ENCODE data around the gene PPP1R36.
A peak's percentile ranks its signal among the peaks of the same experiment; 100 is the strongest.
"Not testable (repeated sequence)": the region's sequence is repeated elsewhere in the genome, so short reads cannot be mapped to it uniquely, and the experiment has no call there.

PPP1R36 gene

GRCh38 chr14:64614805-64615391 is 65.1 kb downstream of the PPP1R36 start:
- DNase-seq, result no peak

- not testable (repeated sequence) for DNase-seq
Measured at GRCh38 chr14:64617872-64618408, 68.2 kb downstream of the PPP1R36 start.

- no peak for DNase-seq
Measured at GRCh38 chr14:64620910-64621309, 71.1 kb downstream of the PPP1R36 start.

- DNase-seq, result no peak
Measured at GRCh38 chr14:64623554-64624165, 73.9 kb downstream of the PPP1R36 start.

GRCh38 chr14:64625386-64626232 is 75.8 kb downstream of the PPP1R36 start:
- DNase-seq, result no peak

- DNase-seq, result no peak
Measured at GRCh38 chr14:64628940-64629408, 79.2 kb downstream of the PPP1R36 start.

- no peak for DNase-seq
Measured at GRCh38 chr14:64630778-64631177, 81.0 kb downstream of the PPP1R36 start.

GRCh38 chr14:64631222-64631621 is 81.5 kb downstream of the PPP1R36 start:
- DNase-seq, result not testable (repeated sequence)

GRCh38 chr14:64632056-64632455 is 82.3 kb downstream of the PPP1R36 start:
- DNase-seq, result no peak

GRCh38 chr14:64634558-64634957 is 84.8 kb downstream of the PPP1R36 start:
- DNase-seq, result no peak

GRCh38 chr14:64636208-64636979 is 86.6 kb downstream of the PPP1R36 start:
- peak; percentile 20 for DNase-seq

- no peak for DNase-seq
Measured at GRCh38 chr14:64636980-64637429, 87.2 kb downstream of the PPP1R36 start.

- no peak for DNase-seq
Measured at GRCh38 chr14:64637735-64638473, 88.1 kb downstream of the PPP1R36 start.

GRCh38 chr14:64638625-64639024 is 88.9 kb downstream of the PPP1R36 start:
- no peak for DNase-seq
